Measurements from ENCODE around the gene USP19. TPM values are rescaled to one million over a fixed set of nuclear protein-coding genes. Genes with fewer than 3 reads are reported as not detected.
A peak's percentile ranks its signal among the peaks of the same experiment; 100 is the strongest.

Gene USP19, protein sequence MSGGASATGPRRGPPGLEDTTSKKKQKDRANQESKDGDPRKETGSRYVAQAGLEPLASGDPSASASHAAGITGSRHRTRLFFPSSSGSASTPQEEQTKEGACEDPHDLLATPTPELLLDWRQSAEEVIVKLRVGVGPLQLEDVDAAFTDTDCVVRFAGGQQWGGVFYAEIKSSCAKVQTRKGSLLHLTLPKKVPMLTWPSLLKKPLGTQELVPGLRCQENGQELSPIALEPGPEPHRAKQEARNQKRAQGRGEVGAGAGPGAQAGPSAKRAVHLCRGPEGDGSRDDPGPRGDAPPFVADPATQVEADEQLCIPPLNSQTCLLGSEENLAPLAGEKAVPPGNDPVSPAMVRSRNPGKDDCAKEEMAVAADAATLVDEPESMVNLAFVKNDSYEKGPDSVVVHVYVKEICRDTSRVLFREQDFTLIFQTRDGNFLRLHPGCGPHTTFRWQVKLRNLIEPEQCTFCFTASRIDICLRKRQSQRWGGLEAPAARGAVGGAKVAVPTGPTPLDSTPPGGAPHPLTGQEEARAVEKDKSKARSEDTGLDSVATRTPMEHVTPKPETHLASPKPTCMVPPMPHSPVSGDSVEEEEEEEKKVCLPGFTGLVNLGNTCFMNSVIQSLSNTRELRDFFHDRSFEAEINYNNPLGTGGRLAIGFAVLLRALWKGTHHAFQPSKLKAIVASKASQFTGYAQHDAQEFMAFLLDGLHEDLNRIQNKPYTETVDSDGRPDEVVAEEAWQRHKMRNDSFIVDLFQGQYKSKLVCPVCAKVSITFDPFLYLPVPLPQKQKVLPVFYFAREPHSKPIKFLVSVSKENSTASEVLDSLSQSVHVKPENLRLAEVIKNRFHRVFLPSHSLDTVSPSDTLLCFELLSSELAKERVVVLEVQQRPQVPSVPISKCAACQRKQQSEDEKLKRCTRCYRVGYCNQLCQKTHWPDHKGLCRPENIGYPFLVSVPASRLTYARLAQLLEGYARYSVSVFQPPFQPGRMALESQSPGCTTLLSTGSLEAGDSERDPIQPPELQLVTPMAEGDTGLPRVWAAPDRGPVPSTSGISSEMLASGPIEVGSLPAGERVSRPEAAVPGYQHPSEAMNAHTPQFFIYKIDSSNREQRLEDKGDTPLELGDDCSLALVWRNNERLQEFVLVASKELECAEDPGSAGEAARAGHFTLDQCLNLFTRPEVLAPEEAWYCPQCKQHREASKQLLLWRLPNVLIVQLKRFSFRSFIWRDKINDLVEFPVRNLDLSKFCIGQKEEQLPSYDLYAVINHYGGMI (N-terminal part only)
- total RNA-seq: 100 to 1,000 TPM in 2 of 9 donors, 10 to 100 TPM in 7; 37.5 to 744 (median 86.9) TPM
- 10 to 100 TPM; 26.1 to 43.4 (median 27.8) TPM for polyA plus RNA-seq
- long read RNA-seq, donor 1: 0 reads
- long read RNA-seq, donor 2, full-length matches to known transcripts: 2 of 2 reads
- long read RNA-seq, donor 2, partial matches to known transcripts: 0 of 2 reads
- long read RNA-seq, donor 2, other reads (novel, unspliced or antisense): 0 of 2 reads
- long read RNA-seq, donor 3: 0 reads
- long read RNA-seq, donor 4, partial matches to known transcripts: 3 of 9 reads
- long read RNA-seq, donor 4, other reads (novel, unspliced or antisense): 6 of 9 reads
- long read RNA-seq, donor 5, full-length matches to known transcripts: 27 of 148 reads
- long read RNA-seq, donor 5, partial matches to known transcripts: 26 of 148 reads
- long read RNA-seq, donor 5, other reads (novel, unspliced or antisense): 95 of 148 reads
- long read RNA-seq, donor 6, partial matches to known transcripts: 3 of 3 reads
- long read RNA-seq, donor 6, other reads (novel, unspliced or antisense): 0 of 3 reads
- long read RNA-seq, donor 7: 0 reads
- long read RNA-seq, donor 8, full-length matches to known transcripts: 1 of 1 reads
- long read RNA-seq, donor 8, partial matches to known transcripts: 0 of 1 reads
- long read RNA-seq, donor 8, other reads (novel, unspliced or antisense): 0 of 1 reads
- long read RNA-seq, donor 9: 0 reads
- long read RNA-seq, donor 10: 0 reads

DNA sequence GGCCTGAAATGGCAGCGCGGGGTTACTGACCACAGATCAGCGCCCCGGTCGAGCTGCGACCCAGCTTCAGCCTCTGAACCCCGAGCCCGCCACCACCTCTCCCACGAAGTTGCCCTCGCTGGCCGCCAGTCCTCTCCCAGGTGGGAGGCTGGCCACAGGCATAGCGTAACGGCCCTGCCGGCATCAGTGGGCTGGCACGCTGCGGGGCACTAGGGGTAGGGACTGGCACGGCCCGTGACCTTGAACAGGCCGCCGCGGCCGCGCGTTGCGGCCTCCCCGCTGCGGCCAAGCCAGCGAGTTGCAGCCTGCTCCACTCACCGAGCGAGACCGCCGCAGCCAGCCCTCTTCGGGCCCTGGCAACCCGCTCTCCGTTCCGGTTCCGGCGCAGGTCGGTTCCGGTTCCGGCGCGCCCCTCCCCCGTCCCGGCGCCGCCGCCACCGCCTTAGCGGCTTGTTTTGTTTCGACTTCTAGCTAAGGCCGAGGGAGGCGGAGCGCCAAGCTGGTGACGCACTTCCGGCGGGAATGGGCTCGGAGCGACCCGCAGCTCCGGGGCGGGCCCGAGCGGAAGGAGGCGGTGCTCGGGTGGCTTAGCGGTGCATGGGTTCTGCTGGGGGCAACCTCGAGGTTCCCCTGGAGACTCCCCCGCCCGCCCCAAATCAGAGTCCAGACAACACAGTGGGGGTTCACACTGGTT, at the start of gene USP19:
TSS of gene USP19 (minus strand) at position 386 of the 694 bp plus-strand sequence. CDS start 1,678 bp downstream, outside the sequence.
- H3K9me3 ChIP-seq (replicated peaks in 1 of 3): no peaks in the 10 kb centered on the region
- H3K27ac ChIP-seq: peak within 1 kb of the TSS; percentile 66 to 98 (median 93)
- TF ChIP-seq POLR2A (IDR thresholded peaks at IDR 0.05): peak; percentile 79 to 82
- TF ChIP-seq CTCF (IDR thresholded peaks at IDR 0.05): peak in 1 of 6 experiments; percentile 25
- H3K36me3 ChIP-seq (replicated peaks in 1 of 2): peaks cover 0 to 79% of the 10 kb centered on the region in 2 donors
- peak within 1 kb of the TSS; percentile 40 to 96 (median 76) for H3K4me3 ChIP-seq
- intact Hi-C loops (cut with DNase I): no loop called here
- H3K4me1 ChIP-seq (replicated peaks in 1 of 2): peaks cover 16 to 17% of the 10 kb centered on the region in 2 donors
- DNase-seq: peak; percentile 93 to 97 (median 95)
- H3K27me3 ChIP-seq: no peaks in the 10 kb centered on the region
- WGBS, 4 donors: 1% methylated on average over 70 of the region's 70 CpGs; no CpG with 5 or more reads in 2 of the 4 donors

DNA sequence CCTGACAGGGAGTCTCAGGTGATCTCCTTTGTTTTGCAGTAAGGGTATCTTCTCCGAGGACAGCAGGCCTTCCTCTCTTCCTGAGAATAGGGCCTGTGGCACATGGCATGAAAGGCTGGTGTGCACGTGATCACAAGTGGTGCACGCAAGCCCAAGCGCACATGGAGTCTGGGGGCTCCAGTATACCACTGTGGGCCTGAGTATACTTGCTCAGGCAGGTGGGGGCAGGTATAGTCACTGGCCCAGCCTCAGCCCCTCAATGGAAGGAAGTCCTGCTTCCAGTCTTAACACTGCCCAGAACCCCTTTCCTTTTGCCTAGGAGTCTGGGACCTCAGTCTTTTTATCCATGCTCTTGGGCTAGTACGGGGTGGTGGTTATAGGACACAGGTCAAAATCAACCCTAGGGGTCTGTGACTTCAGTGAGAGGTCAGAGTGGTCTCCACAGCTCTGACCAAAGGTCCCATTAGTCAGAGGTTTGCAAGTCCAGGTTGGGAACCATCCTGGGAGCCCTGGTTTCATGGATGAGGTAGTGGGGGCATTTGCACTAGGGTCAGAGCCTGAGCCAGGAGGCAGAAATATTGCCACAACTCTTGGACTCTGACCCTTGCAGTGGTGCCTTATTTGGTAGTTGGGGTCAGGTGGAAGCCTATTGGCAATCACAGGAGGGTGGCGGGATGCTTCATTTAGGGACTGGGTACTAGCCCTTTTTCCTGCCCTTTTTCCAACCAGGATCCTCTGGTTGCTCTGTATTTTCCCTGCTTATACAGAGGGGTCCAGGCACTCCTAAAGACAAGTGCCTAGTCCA, 46.3 kb upstream of the USP19 start:
- Histone ChIP-seq H3K4me1 (replicated peaks in 1 of 2) (peaks cover 26 to 41% of the 10 kb centered on the region in 2 donors), H3K9me3 (replicated peaks in 1 of 3) (no peaks in the 10 kb centered on the region), H3K27ac (peak overlapping the region in 3 of 5 donors; percentile 89 to 99 (median 89)), H3K27me3 (no peaks in the 10 kb centered on the region), H3K4me3 (peak overlapping the region in 2 of 4 donors; percentile 61 to 95), H3K36me3 (replicated peaks in 1 of 2) (peaks cover 0 to 15% of the 10 kb centered on the region in 2 donors)
- DNase-seq: no peak
- intact Hi-C loops (cut with DNase I): loop anchor here in 1 of 2 donors (5.0 kb wide), 1 partner anchor 275 kb away; no protein-coding TSS in a partner anchor
- WGBS, 4 donors: 88 to 98% (median 90%) methylated on average over 4 to 6 of the region's 6 CpGs
- TF ChIP-seq POLR2A (IDR thresholded peaks at IDR 0.05) (no peak), CTCF (IDR thresholded peaks at IDR 0.05) (no peak)

Data from adrenal gland (tissue), 19 donors.